RCC 7860 (cell line): ENCODE data around the gene METTL6.
"Not testable (repeated sequence)": the region's sequence is repeated elsewhere in the genome, so short reads cannot be mapped to it uniquely, and the experiment has no call there.

Experiments
- DNase-seq: peaks from one replicate; pipeline ENCODE4 v3.0.0-alpha.2; 2015; ENCODE audit warnings: low spot score
- FAIRE-seq: peaks from 2 replicates; lab custom pipeline; 2012; peaks lifted over from hg19 to GRCh38; lab: Jason Lieb, UNC

Gene METTL6, protein sequence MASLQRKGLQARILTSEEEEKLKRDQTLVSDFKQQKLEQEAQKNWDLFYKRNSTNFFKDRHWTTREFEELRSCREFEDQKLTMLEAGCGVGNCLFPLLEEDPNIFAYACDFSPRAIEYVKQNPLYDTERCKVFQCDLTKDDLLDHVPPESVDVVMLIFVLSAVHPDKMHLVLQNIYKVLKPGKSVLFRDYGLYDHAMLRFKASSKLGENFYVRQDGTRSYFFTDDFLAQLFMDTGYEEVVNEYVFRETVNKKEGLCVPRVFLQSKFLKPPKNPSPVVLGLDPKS

DNA sequence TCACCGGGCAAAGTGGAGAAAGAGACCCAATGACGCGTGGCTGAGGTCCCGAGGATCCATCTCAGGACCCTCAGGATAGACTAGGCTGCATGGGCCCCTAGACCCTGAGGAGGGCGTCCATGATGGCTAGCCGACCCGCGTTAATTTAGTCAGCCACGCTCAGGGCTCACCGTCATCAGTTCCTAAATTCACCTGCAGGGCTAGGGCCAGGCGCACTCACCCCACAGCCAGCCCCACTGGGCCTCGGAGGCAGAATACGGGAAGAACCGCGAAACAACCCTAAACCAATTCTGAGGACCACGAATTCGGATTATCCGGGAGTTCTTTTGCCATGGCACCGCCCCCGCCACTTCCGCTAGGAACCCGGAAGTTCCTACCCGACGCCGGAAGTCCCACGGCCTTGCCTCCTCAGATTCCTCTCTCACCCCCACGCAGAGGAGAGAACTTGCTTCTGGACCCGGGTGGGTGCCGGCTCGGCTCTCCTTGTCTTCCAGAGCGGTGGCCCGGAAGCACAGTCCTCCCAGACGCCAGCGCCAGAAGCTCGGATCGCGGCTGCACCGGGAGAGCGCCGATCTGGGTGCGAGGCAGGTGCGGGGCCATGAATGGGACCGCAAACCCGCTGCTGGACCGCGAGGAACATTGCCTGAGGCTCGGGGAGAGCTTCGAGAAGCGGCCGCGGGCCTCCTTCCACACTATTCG, at the start of gene METTL6, which contains the start of gene EAF1:
Gene METTL6 (minus strand): TSS at position 363 of the 699 bp plus-strand sequence. CDS start 1,033 bp downstream, outside the sequence.
Gene EAF1 (plus strand): TSS at position 417 of the 699 bp plus-strand sequence. CDS start 182 bp downstream, at position 599.
- DNase-seq (peak; percentile 41), FAIRE-seq (no peak)

DNA sequence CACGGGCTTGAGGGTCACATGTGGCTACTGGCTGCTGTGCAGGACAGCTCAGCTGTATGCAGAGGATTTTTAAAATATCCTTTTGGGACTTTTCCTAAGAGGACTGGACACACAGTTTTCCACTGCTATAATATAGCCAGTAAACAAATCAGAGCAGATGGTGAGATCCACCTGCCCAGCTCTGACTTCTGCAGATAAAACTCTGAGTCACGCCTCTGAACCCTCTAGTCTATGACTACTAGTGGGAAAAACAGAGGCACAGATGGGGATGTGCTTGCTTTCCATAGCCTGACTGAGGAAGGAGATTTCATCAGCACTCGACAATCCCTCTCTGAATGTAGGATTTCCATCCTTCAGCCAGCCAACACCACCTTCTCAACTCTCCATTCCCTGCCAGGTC, 49.0 kb upstream of the METTL6 start:
- FAIRE-seq (no peak), DNase-seq (no peak)

DNA sequence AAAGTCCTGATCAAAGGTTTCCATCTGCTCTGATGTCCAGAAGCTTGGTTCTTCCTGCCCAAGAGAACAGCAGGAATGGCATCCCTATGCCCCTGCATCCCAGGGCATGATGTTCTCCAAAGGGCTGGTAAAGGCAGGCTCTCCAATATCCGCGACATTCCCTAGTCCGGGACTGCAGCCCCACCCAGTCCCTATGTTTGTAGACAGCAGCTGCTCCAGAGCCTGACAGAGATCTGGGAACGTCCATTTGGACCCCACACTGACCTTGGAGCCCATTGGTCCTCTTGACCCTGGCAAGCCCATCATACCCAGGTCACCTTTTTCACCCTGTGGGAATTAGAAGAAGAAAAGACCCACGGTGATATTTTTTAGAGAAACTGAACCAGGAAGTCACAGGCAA, 47.8 kb upstream of the METTL6 start:
- no peak for FAIRE-seq
- no peak for DNase-seq

DNA sequence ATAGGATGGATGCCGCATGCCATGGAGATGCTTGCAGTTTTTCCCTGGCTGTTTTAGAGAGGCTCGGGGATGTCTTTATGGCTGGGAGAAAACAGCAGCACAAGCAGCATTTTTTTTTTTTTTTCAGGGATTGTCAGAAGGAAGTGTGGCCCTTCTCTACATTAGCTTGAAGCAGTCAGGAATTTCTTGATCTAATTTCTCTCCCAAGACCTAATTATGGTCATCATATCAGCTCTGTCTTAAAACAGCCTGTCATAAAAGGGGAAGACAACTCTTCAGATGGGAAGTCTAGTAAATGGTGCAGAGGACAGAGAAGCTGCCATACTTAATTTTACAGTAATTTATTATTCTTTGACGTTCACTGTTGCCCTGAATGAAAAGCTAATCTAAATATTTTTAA, 44.5 kb upstream of the METTL6 start:
- FAIRE-seq (no peak), DNase-seq (no peak)

DNA sequence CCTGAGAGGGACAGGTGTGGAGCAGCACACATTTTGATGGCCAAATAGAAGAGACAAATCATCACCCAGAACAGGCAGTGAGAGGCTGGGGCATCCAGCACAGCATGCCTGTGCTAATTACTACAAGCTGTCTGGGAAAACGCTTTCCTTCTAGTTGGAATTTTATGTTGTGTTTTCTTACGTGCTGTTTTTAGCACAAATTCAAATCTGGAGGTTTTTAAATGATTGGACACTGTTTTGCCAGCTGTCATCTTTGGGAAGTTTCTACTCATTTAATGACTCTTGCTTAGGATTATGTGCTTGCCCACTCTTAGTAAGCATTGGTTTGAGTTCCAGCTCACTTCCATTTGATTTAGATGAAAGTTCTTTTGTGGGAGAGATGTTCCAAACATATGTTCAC, 43.5 kb upstream of the METTL6 start:
- DNase-seq (no peak), FAIRE-seq (no peak)

DNA sequence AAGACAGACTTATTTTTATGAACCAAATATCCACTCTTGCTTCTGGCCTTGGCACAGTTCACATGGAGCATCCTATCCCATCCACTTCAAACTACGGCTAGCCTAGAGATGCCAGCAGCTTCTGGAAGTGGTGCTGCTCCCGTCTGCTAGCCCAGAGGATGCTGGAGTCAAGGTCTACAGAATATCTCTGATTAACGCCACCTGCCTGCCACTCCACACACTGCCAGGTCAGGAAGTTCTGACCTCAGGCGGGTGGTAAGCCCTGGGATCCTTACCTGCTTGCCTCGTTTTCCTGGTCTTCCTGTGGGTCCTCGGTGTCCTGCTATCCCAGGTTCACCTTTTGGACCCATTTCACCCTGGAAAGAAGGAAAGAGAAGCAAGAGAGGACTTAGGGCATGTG, 42.9 kb upstream of the METTL6 start:
- FAIRE-seq (no peak), DNase-seq (no peak)

DNA sequence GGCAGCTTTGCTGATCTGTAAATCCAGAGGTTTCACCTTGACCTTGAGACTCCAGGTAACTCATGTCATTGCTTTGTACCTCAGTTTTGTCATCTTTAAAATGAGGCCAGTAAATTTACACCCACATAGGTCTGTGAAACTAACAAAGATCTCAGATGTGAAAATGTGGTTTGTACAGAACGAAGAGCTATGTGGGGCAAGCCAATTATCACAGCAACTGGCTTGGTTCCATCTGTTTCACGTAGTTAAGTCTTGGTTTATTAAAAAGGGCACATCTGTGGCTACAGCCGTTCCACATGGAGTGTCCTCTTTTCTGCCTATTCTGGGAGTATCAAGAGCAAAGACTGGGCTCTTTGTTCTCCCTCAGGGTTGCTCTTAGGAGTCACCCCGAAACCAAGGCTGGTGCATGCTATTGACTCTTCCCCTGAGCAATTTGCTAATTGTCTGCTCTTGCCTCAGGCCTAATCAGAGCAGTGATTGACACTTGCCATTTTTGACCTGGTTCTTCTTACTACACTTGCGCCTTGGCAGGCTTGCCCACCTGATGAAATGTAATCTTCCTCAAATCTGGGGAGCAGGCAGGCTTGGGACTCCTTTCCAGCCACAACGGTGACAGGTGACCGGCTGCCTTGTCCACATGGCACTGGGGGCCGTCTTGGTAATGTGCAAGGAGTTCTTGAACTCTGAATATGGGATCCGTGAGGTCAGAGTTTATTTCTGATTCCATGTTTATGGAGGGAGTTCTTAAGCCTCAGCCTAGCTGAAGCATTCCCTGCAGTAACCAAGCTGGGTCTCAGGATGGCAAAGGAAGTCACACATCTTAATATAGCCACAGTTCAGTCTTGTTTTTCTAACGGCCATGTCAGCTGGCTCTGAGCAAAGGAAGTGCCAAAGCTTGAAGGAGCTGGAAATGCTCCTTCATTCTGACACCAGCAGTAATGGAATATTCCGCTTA, 40.2 kb upstream of the METTL6 start:
- FAIRE-seq, result no peak

DNA sequence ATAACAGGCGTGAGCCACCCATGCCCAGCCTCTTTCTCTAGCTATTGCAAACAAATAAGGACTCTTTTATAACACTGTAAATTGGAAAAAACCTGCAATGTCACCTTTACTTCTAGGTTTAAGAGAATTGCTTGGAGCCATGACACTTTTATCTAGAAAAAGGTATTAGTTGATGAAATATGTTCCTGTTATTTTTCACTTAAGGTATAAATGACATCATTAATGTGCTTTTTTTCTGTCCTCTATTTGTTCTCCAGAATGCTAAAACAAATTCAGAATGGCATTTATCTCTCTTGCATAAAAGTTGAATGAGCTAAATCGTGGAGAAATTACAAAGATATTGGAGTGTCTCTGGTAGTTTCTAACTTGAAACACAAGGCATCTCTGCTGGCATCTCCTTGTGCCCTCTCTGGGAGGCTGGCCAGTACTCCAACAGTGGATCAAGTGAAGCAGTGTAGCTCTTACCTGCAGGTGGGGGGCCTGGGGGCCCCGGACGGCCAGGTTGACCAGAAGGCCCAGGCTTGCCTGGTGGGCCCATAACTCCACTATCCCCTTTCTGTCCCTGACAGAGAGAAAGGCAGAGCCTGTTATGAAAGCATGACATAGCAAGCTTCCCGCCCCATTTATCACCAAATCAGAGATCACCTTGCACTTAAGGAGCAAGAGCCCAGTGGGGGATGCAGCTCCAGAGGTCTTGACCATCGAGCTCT, 38.7 kb upstream of the METTL6 start:
- DNase-seq (no peak), FAIRE-seq (no peak)

More for the DNA sequence above, 40.2 kb upstream of the METTL6 start:
- DNase-seq, result no peak

DNA sequence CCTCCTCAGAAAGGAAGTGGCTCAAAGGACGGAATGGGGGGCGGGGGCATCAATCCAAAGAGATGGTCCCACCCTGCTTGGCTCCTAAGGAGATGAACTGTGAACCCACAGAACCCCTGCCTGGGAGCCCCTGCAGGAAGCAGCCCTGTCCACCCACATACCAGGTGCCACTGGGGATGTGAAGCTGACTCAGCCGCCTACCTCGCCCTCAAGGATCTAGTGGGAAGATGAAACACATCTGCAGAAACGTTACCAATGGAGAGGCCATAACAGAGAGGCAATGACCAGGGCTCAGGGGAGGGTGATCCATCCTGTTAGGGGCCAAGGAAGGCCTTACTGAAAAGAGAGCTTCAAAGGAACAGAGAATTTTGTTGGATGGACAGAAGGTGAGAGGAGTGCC, 35.1 kb upstream of the METTL6 start:
- FAIRE-seq, result no peak
- DNase-seq, result no peak

DNA sequence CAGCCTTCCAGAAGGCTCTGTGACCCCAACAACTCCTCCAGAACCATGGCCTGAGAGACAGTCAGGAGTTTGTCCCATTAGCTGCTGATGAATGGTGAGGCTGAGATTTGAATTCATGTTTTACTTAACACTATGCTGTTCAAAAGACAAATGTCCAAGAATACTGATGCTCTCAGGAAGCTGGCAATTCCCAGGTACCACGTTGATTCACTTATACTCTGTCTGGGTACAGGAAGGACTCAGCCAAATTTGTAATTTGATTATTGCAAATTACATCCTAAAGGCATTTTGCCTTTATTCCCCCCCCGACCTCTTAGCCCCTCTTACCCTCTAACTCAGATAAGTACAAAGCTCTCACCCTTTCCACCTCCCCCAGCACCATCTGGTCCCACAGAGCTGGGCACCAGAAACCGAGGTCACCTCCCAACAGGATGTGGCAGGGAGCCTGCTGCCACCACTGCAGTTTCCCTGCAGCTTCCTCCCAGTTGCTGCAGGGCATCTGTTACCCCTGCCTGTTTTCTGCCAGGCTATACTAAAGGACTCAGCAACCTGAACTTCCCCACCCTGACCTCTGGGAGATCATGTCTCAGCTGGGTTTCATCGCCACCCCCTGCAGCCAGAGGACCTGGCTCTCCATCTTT, 33.7 kb upstream of the METTL6 start:
- FAIRE-seq (no peak), DNase-seq (no peak)

DNA sequence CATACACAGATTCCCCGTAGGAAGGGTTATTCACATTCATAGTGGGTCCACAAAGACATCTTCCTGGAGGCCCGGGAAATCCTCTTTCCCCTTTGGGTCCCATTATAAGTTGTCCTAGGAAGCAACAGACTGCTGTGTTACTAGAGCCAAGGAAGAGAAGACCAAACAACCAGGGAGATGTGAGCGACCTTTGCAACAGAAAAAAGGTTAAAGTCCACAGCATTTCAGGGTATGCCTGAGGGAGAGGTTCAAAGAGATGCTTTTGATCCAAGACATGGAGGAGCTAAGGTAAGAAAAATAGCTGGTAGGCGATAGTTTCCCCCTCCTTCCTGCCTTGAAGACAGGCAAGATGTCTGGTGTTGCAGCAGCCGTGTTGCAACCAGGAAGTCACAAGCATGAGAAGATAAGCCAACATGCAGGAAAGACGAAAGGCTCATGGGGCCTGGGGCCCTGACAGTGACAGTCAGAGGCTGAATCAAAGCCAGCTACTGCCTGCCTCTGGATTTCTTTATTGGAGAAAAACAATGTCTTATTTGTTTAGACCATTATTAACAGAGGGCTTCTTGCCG, 31.0 kb upstream of the METTL6 start:
- no peak for DNase-seq
- no peak for FAIRE-seq

DNA sequence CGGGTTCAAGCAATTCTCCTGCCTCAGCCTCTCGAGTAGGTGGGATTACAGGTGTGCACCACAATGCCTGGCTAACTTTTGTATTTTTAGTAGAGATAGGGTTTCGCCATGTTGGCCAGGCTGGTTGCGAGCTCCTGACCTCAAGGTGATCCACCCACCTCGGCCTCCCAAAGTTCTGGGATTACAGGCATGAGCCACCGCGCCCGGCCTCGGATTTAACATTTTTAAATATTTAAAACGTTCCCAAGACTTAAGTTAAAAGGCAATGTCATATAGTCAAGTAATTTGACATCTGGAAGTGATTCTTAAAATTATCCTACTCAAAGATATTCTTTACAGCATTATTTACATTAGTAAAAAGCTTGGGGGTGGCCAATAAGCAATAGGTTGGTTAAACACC, 29.6 kb upstream of the METTL6 start:
- FAIRE-seq, DNase-seq: not testable (repeated sequence)

DNA sequence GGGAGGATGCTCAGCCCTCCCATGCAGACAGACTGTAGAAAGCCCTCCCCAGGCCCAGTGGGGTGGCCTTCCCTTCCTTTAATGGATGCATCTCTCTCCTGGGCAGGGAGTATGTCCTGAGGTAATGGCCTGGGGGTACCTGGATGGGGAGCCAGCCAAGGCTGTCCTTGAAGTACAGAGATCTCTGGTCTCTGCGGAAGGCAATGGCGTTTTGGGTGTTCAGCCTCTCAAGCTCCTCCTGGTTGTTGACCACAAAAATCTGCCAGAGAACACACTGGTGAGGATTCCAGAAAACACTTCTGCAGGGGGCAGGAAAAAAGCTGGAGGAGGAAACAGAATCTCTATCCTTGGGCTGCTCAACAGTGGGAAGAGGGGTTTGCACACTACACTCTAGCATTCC, 29.0 kb upstream of the METTL6 start:
- FAIRE-seq, result no peak
- DNase-seq, result no peak

DNA sequence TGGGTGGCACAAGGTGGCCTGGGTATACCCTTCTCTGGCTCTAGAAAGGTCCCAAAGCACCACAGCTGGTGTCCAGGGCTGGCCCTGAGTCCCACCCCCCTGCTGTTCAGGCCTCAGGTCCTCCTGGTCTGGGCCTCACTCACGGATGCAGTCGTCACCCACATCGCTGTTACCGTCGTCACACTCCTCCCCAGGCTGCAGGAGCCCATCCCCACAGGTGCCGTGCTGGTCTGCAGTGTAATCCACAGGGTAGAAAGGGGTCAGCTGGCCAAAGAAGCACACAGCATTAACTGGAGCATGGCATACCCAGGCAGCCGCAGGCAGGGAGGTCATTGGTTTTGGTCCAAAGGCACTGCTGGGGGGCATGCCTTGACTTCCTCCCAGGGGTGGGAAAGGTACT, 28.4 kb upstream of the METTL6 start:
- no peak for DNase-seq
- FAIRE-seq, result no peak

DNA sequence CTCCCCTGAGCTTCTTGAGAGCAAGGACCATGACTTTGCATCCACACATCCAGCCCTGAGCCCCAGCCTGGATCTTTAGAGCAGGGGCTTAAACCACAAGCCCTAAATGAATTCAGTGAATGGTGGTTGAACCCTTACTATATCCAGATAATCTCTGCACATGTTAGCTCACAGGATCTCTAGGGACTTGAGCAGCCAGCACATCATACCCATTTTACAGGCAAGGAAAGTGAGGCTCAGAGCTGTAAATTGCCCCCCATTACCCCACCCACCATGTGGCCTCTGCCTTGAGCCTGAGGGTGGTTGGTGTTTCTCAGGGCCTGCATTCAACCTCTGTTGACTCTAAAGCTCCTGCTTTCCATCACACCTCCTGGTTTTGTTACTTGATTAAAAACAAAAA, 27.6 kb upstream of the METTL6 start:
- DNase-seq, result no peak
- no peak for FAIRE-seq

DNA sequence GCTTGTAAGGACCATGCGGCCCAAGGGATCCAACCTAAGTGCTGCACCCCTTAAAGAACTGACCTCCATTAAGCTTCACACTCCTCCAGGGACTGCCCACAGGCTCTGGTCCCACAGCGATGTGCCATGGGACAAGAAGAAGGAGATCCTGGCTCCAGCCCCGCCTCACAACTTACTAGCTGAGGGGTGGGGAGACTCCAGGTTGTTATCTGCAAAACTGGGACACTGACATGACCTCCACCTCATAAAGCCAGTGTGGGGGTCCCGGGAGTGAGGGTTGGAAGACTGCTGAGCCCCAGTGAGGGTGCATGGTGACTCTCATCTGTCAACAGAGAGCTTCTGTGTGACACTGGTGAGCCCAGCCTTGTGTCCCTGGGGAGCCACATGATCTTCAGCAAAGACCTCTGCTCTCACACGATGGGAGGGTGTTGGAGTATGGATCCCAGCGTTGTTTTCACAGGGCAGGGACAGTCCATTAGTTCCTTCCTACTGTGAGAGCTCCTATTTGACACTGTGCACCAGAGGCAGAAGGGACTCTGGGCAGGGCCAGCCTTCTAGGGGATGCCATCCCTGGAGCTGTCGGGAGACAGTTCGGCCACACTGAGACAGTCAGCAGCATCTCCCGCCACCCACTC, 26.8 kb upstream of the METTL6 start:
- FAIRE-seq, result no peak

DNA sequence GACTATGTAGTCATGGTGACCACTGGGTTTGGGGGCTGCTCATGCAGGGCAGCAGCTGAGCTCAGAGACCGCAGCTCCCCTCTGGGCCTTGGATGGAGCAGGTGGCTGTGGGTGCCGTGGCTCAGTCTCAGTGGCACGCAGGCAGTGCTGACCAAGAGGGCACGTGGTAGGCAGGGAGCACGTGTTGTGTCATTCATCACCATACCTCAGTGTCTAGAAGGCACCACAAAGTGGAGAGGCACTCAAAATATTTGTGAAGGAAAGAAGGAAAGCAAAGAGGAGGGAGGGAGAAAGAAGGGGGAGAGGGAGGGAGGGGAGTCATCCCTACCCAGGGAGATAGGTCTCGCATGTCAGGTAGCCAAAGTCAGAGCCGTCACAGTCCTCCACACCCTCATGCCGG, 26.2 kb upstream of the METTL6 start:
- no peak for DNase-seq

More for the DNA sequence above, 26.8 kb upstream of the METTL6 start:
- DNase-seq, result no peak

DNA sequence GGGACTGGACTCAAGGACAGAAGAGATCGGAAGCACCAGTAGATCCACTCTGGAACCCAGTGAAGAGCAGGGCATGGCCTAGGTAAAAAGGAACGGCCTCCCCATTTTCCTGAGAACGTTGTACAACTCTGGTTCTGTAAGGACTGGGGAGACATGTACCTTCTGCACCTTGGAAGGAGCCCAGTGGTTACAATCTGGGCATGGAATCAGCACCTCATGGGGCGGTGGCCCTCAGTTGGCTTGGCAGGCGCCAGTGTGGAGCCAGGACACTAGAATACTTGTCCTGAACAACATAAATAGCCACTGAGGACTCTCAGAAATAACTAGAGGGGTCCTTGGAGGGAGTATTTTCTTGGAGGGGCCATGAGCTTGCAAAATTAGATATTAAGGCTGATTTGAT, 25.6 kb upstream of the METTL6 start:
- DNase-seq (no peak), FAIRE-seq (no peak)

More for the DNA sequence above, 26.2 kb upstream of the METTL6 start:
- FAIRE-seq, result no peak

DNA sequence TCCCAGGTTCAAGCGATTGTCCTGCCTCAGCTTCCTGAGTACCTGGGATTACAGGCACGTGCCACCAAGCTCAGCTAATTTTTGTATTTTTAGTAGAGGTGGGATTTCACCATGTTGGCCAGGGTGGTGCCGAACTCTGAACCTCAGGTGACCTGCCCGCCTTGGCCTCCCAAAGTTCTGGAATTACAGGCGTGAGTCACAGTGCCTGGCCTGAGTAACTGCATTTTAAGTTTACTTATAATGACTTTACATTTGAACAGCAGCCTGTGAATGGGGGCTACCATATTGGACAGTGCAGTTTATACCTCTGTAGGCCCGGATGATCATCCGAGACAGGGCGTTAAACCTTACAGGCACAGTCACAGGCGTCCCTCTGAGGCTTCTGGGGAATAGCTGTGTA, 24.8 kb upstream of the METTL6 start:
- no peak for FAIRE-seq

More for the DNA sequence above, 24.8 kb upstream of the METTL6 start:
- no peak for DNase-seq
